HG03520 (cell line): ENCODE results near the gene DHX34.
"Not testable (repeated sequence)": the region's sequence is repeated elsewhere in the genome, so short reads cannot be mapped to it uniquely, and the experiment has no call there.

ENCODE experiments used
- ATAC-seq: cut with Tn5 transposase; IDR thresholded peaks from one replicate; pipeline ENCODE4 v1.9.1; 2021; ENCODE audit warnings: mild to moderate bottlenecking, moderate library complexity; ENCODE audit not compliant: unreplicated experiment

DHX34 gene

GRCh38 chr19:47362321-47362720, 13.2 kb downstream of the DHX34 start:
- ATAC-seq, result no peak

GRCh38 chr19:47363758-47364531, 14.8 kb downstream of the DHX34 start:
- ATAC-seq, result no peak

DNA sequence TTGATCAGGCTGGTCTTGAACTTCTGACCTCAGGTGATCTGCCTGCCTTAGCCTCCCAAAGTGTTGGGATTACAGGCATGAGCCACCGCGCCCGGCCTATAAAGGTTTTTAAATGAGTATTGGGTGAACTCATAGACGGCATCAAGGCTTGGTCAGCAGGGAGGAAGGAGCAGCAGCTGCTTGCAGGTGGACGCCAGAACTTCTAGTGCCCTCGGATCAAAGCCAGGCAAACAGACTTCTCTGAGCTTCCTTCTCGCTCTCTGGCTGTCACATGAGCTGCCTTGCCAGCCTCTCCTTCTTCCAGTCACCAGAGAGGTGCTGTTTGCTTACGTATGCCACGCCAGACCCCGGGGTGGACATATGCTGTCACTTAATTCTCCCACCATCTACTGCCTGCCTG, 16.3 kb downstream of the DHX34 start:
- ATAC-seq, result not testable (repeated sequence)

GRCh38 chr19:47370045-47370611, 21.0 kb downstream of the DHX34 start:
- no peak for ATAC-seq

DNA sequence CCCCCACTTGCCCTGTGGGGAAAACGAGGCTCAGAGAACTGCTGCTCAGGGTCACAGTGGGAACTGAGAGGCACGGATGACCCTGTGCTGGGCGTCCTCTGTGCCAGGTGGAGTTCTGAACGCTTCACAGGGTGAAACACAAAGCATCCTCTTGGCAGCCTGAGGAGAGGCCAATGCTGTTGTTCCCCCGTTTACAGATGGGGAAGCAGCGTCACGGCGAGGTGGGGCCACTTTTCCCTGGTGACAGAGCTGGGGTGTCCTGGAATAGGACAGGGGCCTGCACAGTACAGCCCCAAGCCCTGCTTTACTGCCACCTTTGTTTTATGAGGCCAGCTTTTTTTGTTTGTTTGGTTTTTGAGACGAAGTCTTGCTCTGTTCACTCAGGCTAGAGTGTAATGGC, 22.1 kb downstream of the DHX34 start:
- ATAC-seq, result no peak

DNA sequence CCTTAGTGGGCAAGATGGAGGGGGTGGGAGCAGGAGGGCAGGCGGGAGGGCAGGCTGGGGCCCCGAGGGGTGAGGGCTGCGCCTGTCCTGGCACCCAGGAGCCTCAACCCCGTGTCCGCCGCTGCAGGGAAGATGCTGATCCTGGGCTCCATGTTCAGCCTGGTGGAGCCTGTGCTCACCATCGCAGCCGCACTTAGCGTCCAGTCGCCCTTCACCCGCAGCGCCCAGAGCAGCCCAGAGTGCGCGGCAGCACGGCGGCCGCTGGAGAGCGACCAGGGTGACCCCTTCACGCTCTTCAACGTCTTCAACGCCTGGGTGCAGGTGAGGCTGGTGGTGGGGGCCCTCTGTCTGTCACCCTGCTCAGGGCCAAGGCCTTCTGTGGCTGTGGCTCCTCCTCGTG, 23.5 kb downstream of the DHX34 start:
- ATAC-seq, result no peak

GRCh38 chr19:47373246-47374240, 24.4 kb downstream of the DHX34 start:
- ATAC-seq, result no peak

GRCh38 chr19:47374876-47375693, 26.0 kb downstream of the DHX34 start:
- ATAC-seq, result no peak

DNA sequence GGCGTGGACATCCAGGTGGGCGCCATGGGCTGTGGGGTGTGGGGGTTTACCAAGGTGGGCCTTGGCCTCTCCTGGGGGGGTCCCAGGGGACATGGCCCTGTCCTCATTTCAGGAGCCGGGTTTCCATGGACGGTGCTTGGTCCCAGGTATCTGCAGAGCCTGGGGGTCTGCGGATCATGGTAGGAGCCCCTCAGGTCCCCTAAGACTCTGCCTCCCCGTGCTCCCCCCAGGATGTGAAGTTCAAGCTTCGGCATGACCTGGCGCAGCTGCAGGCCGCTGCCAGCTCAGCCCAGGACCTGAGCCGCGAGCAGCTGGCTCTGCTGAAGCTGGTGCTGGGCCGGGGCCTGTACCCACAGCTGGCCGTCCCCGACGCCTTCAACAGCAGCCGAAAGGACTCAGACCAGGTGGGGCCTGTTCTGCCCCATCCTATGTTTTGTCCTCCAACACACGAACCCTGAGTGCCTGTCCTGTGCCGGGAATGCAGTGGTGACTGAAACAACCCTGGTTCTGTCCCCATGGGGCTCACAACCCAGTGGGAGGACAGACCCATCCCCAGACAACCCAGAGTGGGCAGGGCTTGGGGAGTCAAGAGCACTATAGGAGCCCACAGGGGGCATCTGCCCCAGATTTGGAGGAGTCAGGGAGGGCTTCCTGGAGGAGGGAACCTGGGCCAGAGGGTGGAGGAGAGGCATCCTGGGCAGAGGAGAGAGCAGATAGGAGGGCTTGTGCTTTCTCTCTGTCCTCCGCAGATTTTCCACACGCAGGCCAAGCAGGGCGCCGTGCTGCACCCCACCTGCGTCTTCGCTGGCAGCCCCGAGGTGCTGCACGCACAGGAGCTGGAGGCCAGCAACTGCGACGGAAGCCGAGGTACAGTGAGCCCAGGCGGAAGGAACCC, 26.8 kb downstream of the DHX34 start:
- ATAC-seq, result no peak

DNA sequence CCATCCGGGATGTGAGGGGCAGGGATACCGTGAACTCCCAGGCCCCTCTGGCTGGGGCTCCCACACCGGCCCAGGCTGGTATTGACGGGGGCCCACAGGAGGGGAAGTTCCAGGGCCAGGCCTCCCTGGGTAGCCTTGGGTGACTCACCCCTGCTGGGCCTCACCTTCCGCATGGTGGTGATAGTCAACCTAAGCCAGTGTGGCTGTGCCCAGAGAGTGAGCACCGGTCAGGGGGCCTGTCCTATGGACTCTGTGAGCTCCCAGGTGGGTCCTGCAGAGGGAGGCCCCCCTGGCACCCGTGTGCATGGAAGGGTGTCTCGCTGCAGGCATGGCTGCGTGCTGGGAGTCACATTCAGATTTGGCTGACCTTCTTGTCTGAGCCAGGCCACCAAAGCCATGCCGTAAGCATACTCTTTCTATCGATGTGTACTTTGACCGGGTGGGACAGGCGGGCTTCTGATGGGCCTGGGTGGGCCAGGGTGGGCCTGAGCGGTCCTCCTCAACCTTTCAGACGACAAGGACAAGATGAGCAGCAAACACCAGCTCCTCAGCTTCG, 27.6 kb downstream of the DHX34 start:
- no peak for ATAC-seq

GRCh38 chr19:47377208-47377701, 28.1 kb downstream of the DHX34 start:
- ATAC-seq, result no peak

DNA sequence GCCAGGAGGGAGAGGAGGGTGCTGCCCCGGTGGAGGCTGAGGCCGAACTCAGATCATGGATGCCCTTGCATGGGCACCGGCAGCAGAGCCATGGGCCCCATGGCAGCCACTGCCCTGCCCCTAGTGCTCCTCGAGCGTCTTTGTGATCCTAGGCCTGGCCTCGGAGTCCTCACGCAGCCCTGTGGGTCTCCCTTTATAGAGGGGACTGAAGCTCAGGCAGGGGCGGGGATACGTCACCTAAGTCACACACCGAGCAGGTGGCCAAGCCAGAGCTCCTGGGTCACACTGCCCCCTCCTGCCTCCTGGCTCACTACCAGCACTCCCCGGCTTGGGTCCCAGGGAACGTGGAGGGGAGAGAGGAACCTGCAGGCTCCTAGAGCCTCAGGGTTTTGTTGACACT, 28.7 kb downstream of the DHX34 start:
- ATAC-seq, result no peak

GRCh38 chr19:47378246-47378645, 29.1 kb downstream of the DHX34 start:
- no peak for ATAC-seq

- ATAC-seq, result no peak
Measured at GRCh38 chr19:47379381-47379938, 30.3 kb downstream of the DHX34 start.

GRCh38 chr19:47380559-47380958, 31.4 kb downstream of the DHX34 start:
- ATAC-seq, result no peak

DNA sequence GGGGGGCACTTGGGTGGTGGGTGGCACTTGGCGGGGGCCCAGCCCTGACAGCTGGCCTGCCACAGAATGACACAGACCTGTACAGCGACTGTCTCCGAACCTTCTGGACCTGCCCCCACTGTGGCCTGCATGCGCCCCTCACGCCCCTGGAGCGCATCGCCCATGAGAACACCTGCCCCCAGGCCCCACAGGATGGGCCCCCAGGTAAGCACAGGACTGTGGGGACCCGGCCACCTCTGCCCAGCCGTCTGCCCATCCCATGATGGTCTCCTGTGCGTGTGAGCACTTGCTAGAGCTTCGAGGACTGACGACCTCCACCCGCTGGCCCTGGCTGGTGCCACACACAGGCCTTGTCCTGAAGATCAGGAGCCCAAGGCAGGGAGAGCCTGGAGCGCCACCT, 32.0 kb downstream of the DHX34 start:
- ATAC-seq, result no peak

DNA sequence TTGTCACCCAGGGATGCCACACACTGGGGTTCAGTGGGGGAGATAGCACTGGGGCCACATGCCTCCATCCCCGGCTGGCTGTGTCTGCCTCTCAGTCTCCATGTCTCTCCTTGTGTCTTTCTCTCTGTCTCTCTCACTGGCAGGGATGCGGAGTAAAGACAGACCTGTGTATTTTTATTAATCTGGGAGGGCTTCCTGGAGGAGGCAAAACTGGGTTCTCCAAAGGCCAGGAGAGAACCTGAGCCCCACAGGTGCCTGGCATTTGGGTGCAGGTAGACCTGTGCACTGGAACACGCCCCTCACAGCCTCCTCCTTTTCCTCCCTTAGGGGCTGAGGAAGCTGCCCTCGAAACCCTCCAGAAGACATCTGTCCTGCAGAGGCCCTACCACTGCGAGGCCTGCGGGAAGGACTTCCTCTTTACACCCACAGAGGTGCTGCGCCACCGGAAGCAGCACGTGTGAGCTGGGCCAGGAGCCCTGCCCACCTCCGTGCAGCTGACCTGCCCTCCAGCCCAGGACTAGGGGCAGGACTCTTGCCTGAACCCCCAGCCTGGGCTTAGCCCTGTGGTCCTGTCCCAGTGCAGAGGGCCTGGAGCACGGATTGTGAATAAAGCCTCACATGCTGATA, 32.7 kb downstream of the DHX34 start:
- ATAC-seq, result no peak

DNA sequence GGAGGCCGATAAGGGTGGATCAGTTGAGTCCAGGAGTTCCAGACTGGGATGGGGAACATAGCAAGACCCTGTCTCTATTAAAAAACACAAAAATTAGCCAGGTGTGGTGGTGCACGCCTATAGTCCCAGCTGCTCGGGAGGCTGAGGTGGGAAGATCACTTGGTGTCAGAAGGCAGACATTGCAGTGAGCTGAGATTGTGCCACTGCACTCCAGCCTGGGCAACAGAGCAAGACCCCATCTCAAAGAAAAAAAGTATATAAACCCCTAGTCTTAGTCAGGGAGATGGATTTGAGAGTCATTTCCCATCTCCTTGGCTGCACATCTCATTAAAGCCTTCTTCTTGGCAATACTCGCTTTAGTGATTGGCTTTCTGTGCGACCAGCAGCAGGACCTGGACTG, 34.8 kb downstream of the DHX34 start:
- ATAC-seq, result not testable (repeated sequence)
